ENCODE data around the gene ABHD15.
"Not testable (repeated sequence)": the region's sequence is repeated elsewhere in the genome, so short reads cannot be mapped to it uniquely, and the experiment has no call there.

Gene ABHD15

DNA sequence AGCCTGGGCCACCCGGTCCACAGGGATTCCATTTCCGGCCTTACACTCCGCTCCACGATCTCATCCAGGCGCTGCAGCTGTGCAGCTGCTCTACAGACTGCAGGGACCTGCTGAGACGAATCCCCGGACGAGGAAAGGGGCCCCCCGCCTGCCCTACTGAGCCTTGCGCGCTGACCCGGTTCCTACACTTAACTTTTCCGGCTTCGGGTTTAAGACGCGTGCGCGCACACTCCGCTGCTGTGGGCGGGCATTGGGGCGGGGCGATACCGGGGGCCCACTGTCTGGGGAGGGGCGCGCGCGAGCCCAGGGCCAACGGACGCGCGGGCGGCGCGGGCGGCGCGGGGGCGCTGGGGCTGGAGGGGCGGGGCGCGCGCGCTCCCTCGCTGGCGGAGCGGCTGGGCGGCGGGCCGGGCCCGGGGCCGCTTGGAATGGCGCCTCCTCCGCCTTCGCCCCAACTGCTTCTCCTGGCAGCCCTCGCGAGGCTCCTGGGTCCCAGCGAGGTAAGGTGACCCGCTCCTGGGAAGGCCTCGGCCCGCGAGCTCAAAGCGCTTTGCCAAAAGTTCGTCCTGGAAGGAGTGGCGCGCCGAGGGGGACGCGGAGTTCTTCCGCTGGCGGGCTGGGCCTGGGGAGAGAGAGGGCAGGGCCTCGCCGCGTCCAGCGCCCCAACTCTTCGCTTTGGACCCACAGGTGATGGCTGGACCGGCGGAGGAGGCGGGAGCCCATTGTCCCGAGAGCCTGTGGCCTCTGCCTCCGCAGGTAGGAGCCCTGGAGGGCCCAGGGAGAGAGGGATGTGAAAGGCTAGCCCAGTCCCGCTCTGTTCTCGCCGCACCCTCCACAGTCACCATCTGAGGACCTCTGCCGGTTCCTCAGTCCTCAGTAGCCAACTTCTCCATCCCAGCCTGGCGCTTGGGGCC, 1.8 kb upstream of the ABHD15 start, which contains the start of gene TP53I13:
TSS of gene TP53I13 (plus strand) at position 371 of the 914 bp plus-strand sequence. CDS start at position 429, 58 bp downstream.
- peak; percentile 77 for DNase-seq (ENCODE audit: low read depth, low spot score)

DNA sequence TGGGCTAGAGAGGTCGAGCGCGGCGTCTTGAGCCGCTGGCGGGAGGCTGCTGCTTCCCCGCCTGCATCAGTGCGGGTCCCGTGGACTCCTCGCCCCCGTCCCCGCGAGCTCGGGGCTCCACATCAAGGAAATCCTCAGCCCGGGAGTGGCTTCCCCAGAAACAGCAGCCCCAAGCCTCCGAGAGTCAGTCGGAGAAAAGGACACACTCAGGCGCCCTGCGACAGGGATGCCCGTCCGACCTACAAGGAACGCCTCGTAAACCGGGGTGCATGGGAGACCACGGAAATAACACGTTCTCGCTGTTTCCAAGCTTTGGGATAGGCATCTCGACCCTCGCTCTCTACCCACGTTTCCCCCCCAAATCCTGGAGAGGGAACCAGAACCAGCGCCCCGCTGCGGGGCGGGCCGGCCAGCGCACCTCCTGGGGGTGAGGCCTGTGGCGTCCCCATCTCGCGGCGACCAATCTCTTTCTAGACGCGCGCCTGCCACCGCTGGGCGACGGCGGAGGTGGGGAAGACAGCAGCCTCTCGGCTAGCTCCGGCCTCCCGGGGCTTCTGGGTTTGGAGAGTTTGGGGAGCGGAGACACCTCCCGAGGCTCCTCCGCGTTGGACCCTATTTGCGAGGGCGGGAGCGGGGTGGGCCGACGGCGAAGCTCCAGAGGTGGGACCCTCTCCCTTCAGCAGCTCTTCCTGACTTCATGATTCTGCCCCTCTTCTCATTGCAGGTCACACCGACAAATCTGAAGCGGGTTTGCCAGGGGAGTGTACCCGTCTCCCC, 905 bp upstream of the ABHD15 start:
- DNase-seq (ENCODE audit: low read depth, low spot score): no peak

DNA sequence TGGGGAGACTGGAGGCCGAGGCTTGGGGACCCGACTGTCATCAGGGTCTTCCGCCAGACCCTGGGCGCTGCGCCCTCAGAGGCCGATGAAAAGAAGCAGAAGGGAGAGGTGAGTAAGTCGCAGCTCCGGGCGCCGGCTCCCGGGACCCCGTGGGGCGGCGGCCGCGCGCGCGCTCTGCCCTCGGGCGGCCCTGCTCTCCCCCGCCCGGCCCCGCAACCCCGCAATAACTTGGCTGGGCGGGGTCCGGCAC, 392 bp upstream of the ABHD15 start:
- no peak for DNase-seq (ENCODE audit: low read depth, low spot score)

DNA sequence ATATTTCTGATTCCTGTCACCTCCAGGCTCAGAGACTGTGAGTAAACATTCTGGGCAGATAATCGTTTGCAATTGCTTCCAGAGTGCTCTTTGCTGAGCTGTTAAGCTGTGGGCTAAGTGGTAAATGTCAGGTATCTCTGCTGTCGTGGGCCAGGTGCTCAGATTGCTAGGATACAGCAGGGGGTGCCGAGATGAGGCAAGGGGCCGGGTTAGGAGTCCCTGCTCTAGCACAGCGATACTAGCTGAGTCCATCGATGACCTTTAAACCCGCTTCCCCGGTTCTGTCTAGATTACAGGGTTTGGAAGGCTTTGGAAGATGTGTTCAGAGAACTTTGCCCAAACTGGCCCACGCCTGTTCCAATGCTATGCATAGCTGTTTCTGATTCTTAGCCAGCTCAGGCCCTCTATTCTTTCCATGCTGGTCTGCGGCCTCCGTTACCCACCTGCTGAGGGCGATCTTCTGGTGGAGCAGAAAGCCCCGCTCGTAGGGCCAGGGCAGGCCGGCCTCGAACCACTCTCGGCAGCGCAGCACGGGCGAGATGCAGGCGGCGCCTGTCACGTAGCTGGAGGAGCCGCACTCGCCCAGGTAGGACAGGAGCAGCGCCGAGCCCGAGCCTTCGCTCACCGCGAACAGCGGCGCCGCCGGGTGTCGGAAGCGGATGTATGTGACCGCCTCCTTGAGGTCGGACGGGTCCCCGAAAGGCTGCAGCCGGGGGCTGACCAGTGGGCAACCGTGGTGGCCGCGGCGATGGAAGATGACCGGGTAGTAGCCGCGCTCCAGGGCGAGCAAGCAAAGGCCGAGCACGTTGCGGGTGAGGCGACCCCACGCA, 979 bp downstream of the ABHD15 start:
- DNase-seq (ENCODE audit: low read depth, low spot score): no peak

DNA sequence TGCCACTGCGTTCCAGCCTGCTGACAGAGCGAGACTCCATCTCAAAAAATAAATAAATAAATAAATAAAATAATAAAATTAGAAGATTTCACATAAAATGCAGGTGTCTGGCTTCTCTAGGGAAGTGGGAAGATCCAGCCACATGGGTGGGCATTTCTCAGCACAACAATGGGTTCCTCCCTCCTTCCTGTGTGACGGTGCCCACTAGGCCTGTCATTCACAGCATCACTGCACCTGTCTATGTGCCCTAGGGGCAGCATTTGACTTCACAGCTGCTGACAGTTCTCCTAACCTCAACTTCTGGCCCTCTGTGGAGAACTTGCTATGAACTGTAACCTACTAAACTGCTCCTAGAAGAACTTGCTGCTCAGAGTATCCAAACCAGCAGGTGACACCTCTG, 3.0 kb downstream of the ABHD15 start:
- DNase-seq (ENCODE audit: low read depth, low spot score): no peak

DNA sequence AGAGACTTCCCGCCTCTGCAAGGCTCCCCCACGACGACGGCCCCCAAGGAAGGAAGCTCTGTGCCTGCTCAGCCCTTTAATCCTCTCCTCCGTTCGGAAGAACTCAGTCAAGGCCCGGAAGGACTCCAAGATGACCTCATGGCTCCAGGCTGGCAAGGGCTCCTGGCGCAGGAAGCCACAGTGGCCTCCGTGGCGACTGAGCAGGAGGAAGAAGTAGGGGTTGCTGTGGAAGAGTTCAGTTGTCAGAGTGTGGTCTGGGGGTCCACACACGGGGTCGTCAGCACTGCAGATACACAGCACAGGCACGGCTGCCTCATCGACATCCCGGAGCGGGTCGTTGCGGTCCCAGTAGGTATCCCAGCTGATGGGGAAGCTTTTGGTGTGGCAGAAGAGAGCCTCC, 4.2 kb downstream of the ABHD15 start:
- DNase-seq (ENCODE audit: low read depth, low spot score): no peak

DNA sequence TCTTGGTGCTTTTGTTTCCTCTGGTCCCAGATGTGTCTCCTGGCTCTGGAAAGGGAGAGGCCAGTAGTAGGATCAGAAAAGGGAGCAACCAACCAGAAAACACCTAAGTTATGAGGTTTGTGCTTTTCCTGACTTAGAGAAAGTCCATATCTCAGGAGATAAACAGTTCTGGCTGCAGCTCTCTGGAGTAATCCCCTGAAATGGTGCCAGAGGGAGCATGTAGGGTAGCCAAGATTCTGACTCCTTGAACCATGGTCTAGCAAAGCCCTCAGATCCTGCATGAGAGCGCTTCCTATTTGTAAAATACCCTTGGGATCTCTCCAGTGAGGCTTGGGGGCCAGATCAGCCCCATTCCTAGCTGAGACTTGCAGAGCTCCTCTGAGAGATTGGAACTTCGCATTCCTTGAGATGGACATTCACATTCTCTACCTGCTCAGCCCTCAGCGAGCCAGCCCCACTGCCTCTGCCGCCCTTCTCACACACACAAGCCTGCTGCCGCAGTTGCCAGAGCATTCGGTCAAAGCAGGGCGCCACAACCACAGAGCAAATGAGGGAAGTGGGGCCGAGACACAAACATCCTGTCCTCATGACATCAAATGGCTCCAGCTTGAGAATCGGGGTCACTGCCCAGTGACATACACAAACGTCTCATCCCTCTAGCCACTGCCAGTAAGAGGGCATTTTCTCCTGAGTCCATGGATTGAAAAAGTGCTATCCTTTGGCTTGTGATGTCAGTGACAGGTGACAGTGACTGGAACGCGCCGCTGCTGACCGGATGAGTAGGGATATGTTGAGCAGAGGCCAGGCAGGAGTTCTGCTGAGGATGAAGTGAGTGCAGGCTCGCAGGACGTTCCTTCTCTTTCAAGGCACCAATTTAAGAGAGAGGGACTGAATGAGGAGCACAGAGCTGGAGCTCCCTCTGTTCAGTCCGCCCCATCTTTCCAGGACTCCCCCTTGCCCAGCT, 5.0 kb downstream of the ABHD15 start:
- DNase-seq (ENCODE audit: low read depth, low spot score): no peak

DNA sequence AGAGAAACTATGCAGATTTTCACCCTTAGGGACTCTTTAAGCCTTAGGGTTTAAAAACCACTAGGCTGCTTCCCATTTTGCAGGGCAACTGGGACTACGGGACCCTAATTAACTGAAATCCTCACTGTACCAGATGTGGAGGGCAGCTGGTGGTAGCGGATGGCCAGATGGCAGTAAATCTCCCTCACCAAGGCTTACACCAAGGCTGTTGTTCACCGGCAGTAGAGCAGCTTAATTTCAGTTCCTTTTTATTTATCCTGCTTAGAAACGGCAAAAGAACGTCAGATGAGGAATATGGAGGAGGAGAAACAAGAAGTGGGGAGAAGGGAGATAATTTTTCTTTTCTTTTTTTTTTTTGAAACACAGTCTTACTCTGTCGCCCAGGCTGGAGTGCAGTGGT, 6.5 kb downstream of the ABHD15 start:
- DNase-seq (ENCODE audit: low read depth, low spot score): no peak

DNA sequence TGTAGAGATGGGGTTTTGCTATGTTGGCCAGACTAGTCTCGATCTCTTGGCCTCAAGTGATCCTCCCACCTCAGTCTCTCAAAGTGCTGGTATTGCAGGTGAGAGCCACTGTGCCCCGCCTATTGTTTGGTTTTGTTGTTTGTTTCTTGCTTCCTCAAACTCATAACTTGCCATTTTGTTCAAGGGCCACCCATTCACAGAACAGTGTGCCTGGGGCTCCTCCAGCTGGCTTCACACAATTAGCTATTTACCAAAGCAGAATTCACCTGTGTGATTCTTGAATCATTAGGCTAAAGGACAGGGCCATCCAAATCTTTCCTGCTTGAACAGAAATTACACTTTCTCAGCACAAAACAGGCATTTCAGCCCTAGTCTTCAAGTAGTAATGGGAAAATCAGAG, 7.2 kb downstream of the ABHD15 start:
- DNase-seq (ENCODE audit: low read depth, low spot score): no peak

DNA sequence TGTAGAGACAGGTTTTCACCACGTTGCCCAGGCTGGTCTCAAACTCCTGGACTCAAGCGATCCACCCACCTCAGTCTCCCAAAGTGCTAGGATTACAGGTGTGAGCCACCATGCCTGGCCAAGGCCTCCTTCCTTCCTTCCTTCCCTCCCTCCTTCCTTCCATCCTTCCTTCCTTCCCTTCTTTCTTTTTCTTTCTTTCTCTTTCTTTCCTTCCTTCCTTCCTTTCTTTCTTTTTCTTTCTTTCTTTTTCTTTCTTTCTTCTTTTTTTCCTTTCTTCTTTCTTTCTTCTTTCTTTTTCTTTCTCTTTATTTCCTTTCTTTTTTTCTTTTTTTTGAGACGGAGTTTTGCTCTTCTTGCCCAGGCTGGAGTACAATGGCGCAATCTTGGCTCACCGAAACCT, 8.7 kb downstream of the ABHD15 start:
- DNase-seq (ENCODE audit: low read depth, low spot score): not testable (repeated sequence)

DNA sequence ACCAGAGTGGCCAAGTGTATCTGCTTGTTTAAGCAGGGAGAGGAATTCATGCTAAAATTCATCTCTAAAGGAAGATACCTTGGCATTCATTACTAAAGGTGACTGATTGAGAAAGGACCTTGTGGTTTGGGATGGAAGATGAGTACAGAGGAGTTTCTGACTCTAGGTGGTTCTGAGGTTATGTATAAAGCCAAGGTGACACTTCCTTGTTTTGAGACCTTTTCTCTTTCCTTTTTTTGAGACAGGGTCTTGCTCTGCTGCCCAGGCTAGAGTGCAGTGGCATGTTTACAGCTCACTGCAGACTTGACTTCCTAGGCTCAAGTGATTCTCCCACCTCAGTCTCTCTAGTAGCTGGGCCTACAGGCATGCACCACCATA, 9.1 kb downstream of the ABHD15 start:
- DNase-seq (ENCODE audit: low read depth, low spot score): no peak

DNA sequence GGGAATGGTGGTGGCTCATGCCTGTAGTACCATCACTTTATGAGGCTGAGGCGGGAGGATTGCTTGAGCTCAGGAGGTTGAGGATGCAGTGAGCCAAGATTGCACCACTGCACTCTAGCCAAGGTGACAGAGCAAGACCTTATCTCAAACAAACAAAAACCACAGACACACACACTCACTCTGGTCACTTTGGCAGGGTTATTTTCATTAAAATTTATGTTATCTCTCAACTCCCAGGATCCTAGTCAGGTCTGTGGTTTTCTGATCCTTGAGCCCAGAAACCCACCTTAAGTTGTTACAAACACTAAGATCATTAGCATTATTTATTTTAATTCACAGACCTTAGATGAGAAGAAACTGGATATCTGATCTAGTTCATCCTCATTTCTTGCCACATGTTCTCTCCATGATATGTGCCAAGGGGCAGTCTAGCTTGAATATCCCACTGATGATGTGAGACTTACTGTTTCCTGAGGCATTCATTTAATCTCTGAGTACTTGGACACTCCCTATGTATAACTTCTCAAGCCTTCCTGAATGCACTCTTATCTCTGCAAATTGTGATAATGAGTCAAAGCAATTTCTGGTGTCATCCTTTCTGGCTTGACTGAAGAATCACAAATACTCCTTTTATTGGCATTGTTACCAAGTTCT, 9.6 kb downstream of the ABHD15 start:
- DNase-seq (ENCODE audit: low read depth, low spot score): no peak

DNA sequence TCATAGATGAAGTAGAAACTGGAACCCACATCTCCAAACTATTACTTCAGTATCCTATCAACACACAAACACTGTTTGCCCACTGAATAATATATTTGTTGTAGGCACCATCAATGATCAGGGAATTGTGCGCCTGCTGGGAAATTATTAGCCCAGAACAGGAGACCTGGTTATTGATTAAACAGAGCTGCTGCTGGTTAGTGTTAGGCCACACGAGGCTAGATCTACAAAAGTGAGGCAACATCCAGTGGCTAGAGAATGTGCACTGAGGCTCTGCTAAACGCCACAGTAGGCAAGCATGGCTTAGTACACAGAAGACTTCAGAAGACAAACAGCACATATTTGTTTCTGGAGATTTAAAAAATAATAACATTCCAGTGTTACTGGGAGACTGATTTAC, 11.0 kb downstream of the ABHD15 start:
- no peak for DNase-seq (ENCODE audit: low read depth, low spot score)

DNA sequence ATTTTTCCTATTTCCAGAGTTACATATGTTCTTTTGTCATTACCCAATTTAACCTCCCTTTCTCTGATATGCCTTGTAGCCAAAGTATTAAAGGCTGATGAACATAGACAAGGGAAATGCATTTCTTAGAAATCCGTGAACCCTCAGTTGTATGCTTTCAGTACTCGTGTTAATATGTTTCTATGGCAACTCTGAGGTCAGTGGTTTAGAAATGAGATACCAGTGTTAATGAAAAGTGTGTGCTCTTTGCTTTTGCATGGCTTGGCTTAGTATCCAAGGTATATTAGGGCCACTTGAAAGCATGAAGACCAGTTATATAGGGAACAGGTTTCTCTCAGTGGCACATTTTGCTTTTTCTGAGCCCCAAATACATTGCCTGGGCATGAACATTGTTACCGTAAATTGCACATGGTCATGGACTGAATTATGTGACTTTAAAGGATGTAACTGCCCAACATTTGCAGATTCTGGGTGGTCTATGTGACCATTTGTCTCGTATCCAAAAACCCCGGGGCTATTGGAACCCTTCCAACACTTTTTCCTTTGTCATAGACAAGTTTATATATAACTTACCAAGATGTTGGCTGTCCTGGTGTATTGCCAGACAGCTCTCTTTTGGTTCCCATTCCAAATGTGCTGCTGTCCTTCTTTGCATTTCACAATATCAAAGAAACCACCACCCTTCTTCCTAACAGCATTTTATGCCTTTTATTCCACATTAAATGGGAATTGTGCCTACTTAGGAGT, 17.5 kb downstream of the ABHD15 start:
- no peak for DNase-seq (ENCODE audit: low read depth, low spot score)

DNA sequence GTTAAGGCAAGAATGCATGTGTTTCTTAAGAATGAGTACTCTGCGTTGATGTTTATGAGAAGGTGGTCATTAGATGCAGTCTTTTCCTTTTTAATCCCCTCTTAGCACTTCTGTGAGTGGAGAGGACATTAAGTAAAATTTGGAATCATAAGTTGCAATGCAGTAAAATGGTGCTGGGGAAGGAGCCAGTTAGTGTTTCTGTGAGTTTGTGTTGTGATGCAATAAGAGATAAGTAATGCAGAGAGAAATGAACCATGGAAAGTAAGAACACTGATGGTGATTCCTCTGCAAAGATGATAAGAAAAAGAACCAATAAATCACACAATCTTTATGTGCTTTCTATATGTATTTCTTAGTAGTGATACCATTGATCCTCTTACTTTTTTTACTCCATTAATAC, 20.0 kb downstream of the ABHD15 start:
- DNase-seq (ENCODE audit: low read depth, low spot score): no peak

DNA sequence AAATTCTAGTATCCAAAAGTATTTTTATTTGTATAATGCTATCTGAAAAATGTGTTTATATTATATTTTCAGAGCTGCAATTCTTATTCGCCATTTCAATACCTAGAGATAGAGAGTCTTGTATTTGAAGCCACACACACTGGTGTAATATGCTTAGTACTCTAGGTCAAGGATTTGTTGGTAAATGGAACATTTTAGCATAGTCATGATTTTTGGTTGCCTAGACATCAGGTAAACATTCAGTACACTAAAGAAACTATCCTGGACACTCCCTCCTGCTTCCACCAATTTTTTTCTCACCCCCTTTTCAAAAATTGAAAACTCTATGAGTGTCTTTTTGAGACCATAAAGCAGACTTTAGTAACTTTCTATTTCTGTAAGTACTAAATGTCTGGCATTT, 20.8 kb downstream of the ABHD15 start:
- DNase-seq (ENCODE audit: low read depth, low spot score): no peak

DNA sequence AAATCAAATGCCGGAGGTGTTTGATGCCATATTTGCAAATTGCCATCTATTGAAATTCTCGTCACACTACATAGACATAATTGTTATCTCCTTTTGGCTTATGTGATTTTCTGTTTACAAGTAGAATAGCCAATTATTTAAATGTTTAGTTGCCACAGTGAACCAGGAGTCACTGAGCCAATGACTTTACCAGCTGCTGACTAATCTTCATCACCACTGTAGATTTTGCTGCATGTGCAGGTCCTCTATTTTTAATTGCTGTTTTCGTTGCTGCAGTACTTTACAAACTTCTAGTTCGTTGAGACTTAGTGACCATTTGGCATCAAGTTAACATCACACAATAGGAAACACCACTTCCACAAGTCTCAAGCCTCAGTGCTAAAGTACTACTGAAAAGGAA, 22.8 kb downstream of the ABHD15 start:
- no peak for DNase-seq (ENCODE audit: low read depth, low spot score)

DNA sequence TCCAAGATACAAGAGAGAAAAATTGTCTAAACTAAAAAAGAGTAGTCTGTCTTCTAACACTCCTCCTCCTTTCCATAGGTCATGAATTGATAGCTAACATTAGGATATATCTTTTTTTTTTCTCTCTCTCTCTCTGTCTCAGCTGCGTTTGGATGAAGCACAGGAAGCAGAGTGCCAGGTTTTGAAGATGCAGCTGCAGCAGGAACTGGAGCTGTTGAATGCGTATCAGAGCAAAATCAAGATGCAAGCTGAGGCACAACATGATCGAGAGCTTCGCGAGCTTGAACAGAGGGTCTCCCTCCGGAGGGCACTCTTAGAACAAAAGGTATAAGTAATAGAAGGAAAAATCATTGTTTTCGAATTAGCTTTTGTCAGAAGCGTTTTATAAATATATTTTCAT, 32.9 kb downstream of the ABHD15 start:
- no peak for DNase-seq (ENCODE audit: low read depth, low spot score)

DNA sequence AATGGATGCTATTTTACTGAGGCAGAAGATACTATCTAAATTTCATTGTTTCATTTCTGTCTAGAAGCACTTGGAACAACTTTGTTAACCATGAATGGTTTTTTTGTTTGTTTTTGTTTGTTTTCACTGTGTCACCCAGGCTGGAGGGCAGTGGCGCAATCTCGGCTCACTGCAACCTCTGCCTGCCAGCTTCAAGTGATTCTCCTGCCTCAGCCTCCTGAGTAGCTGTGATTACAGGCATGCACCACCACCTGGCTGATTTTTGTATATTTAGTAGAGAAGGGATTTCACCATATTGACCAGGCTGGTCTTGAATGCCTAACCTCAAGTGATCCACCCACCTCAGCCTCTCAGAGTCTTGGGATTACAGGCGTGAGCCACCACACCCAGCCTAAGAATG, 40.5 kb downstream of the ABHD15 start:
- DNase-seq (ENCODE audit: low read depth, low spot score): no peak

DNA sequence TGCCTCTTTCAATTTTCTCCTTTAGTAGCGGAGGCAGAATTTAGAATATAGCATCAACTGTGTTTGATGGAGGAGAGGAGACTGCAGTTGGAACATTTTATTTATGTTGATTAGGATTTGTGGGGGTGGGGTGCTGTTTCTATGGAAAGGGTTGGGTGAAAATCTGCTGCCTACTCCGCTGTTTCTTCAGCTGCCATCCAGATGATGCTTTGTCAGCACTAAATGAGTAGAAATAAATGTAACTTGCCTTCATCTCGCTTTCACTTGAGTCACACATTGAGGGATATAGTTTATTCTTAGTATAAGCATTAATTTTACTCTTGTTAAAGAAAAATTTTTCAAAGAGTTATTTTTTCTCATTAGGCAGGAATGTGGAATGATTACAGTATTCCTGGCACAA, 42.1 kb downstream of the ABHD15 start:
- no peak for DNase-seq (ENCODE audit: low read depth, low spot score)

Measured in activated naive CD8-positive, alpha-beta T cell treated with anti-CD3 and anti-CD28 coated beads, Interleukin-2, amount 50 U/mL, for 16 hours (primary cell).